ENCODE measurements around the gene BCAN.

BCAN gene

GRCh38 chr1:156700736-156701531 lies 59.0 kb downstream of the BCAN start:
- no peak for DNase-seq

- no peak for DNase-seq
Observed at GRCh38 chr1:156703336-156703735, 61.4 kb downstream of the BCAN start.

- DNase-seq: no peak
Observed at GRCh38 chr1:156703741-156704140, 61.8 kb downstream of the BCAN start.

- DNase-seq: no peak
Observed at GRCh38 chr1:156704166-156704711, 62.3 kb downstream of the BCAN start.

- DNase-seq: peak in 1 of 2 experiments; percentile 65
Observed at GRCh38 chr1:156704930-156705320, 63.0 kb downstream of the BCAN start.

GRCh38 chr1:156705321-156705917 lies 63.5 kb downstream of the BCAN start, which contains the start of gene CRABP2:
TSS of gene CRABP2 (minus strand) at chr1:156705583. CDS start at chr1:156705446, 137 bp downstream.
- peak; percentile 73 to 86 for DNase-seq

GRCh38 chr1:156705918-156706656 lies 64.2 kb downstream of the BCAN start:
- peak; percentile 74 to 92 for DNase-seq

- DNase-seq: peak in 1 of 2 experiments; percentile 70
Observed at GRCh38 chr1:156706657-156707416, 64.9 kb downstream of the BCAN start.

GRCh38 chr1:156707417-156708217 lies 65.7 kb downstream of the BCAN start:
- DNase-seq: no peak

- DNase-seq: no peak
Observed at GRCh38 chr1:156708218-156708661, 66.3 kb downstream of the BCAN start.

- no peak for DNase-seq
Observed at GRCh38 chr1:156709031-156709430, 67.1 kb downstream of the BCAN start.

Data from NCI-H526 (cell line).